Astrocyte of the cerebellum (primary cell): ENCODE measurements around the gene ANKMY2.

Source experiments
- DNase-seq: peaks from one replicate; pipeline ENCODE4 v3.0.0-alpha.2; 2011; ENCODE audit warnings: low read depth
- H3K4me3 ChIP-seq: 2 replicates; pipeline ENCODE4 v1.5.1; 2011; ENCODE audit warnings: mild to moderate bottlenecking, low read depth, low read length, moderate library complexity
- CTCF ChIP-seq: IDR thresholded peaks from 2 replicates; pipeline ENCODE4 v1.5.1; 2012; ENCODE audit warnings: low read length, low read depth, moderate library complexity, mild to moderate bottlenecking; ENCODE audit errors: missing control alignments
- in situ Hi-C: cut with HindIII; loops from 2 replicates; pipeline ENCODE4 v1.10.0; 2017; ENCODE audit warnings: low sequenced_read_pairs

The ANKMY2 gene

GRCh38 chr7:16651396-16652239 lies 6.1 kb upstream of the ANKMY2 start:
- in situ Hi-C loops, result no loop called here
- no peak for DNase-seq
- H3K4me3 ChIP-seq, result no peak overlapping the region
- TF ChIP-seq CTCF, result no peak

GRCh38 chr7:16650266-16650665 lies 4.7 kb upstream of the ANKMY2 start:
- in situ Hi-C loops, result no loop called here
- H3K4me3 ChIP-seq, result no peak overlapping the region
- DNase-seq, result no peak
- no peak for TF ChIP-seq CTCF

GRCh38 chr7:16649196-16649595 lies 3.6 kb upstream of the ANKMY2 start:
- no peak for DNase-seq

GRCh38 chr7:16648551-16648950 lies 3.0 kb upstream of the ANKMY2 start:
- H3K4me3 ChIP-seq, result no peak overlapping the region
- TF ChIP-seq CTCF, result no peak
- in situ Hi-C loops, result no loop called here
- DNase-seq, result no peak

More at GRCh38 chr7:16649196-16649595, 3.6 kb upstream of the ANKMY2 start:
- no peak for TF ChIP-seq CTCF
- no peak overlapping the region for H3K4me3 ChIP-seq
- in situ Hi-C loops, result no loop called here

- no peak for TF ChIP-seq CTCF
- DNase-seq, result no peak
- peak overlapping the region; percentile 91 for H3K4me3 ChIP-seq
- in situ Hi-C loops, result no loop called here
Measured at GRCh38 chr7:16647435-16647960, 1.9 kb upstream of the ANKMY2 start.

GRCh38 chr7:16646472-16647072 lies 1.0 kb upstream of the ANKMY2 start:
- in situ Hi-C loops, result no loop called here
- TF ChIP-seq CTCF, result no peak
- peak overlapping the region; percentile 91 for H3K4me3 ChIP-seq
- DNase-seq, result no peak
